ENCODE results near the gene RANBP9.

Gene RANBP9

GRCh38 chr6:13641315-13641714, 70.3 kb downstream of the RANBP9 start:
- H3K9ac ChIP-seq (ENCODE audit: low read length): no peak overlapping the region
- H2BK120ac ChIP-seq (ENCODE audit: low read depth, low read length): no peak overlapping the region
- H2BK15ac ChIP-seq (replicated peaks; ENCODE audit: low read depth): no peak overlapping the region
- no peaks in the 10 kb centered on the region for H3K4me1 ChIP-seq (ENCODE audit: control insufficient read depth, low read depth, low read length)
- H3K27ac ChIP-seq (ENCODE audit: low read depth, low read length): no peak overlapping the region
- H3K79me1 ChIP-seq (ENCODE audit: low read length): no peaks in the 10 kb centered on the region
- no peak overlapping the region for H3K4me2 ChIP-seq (ENCODE audit: low read length)
- H2BK5ac ChIP-seq (ENCODE audit: low read length): no peak overlapping the region
- H3K27me3 ChIP-seq (ENCODE audit: insufficient read depth, low read length, poor library complexity): no peaks in the 10 kb centered on the region
- DNase-seq: no peak
- H3K18ac ChIP-seq (ENCODE audit: low read length): no peak overlapping the region
- no peak overlapping the region for H3K4ac ChIP-seq (ENCODE audit: low read depth, low read length)
- H3K23ac ChIP-seq (ENCODE audit: low read length): no peak overlapping the region
- H3K79me2 ChIP-seq (ENCODE audit: control insufficient read depth, insufficient read depth, low read length): no peaks in the 10 kb centered on the region
- no peaks in the 10 kb centered on the region for H3K36me3 ChIP-seq (ENCODE audit: control insufficient read depth, insufficient read depth, low read length)
- H3K4me3 ChIP-seq (ENCODE audit: low read length): no peak overlapping the region
- H4K5ac ChIP-seq (ENCODE audit: low read length): no peak overlapping the region
- no peak overlapping the region for H2AK5ac ChIP-seq (ENCODE audit: low read length)
- no peak overlapping the region for H3K56ac ChIP-seq (ENCODE audit: low read length)
- H4K8ac ChIP-seq (ENCODE audit: low read depth, low read length): no peak overlapping the region
- WGBS (ENCODE audit: extremely low coverage, insufficient coverage, low lambda C conversion rate): no CpG with 5 or more reads among the region's 5 CpGs

GRCh38 chr6:13638626-13639025, 73.0 kb downstream of the RANBP9 start:
- H3K23ac ChIP-seq (ENCODE audit: low read length): no peak overlapping the region
- no peak overlapping the region for H4K5ac ChIP-seq (ENCODE audit: low read length)
- no peak overlapping the region for H3K4ac ChIP-seq (ENCODE audit: low read depth, low read length)
- no peaks in the 10 kb centered on the region for H3K27me3 ChIP-seq (ENCODE audit: insufficient read depth, low read length, poor library complexity)
- H3K79me1 ChIP-seq (ENCODE audit: low read length): no peaks in the 10 kb centered on the region
- H4K8ac ChIP-seq (ENCODE audit: low read depth, low read length): no peak overlapping the region
- no peak overlapping the region for H2AK5ac ChIP-seq (ENCODE audit: low read length)
- H3K4me1 ChIP-seq (ENCODE audit: control insufficient read depth, low read depth, low read length): no peaks in the 10 kb centered on the region
- no peak overlapping the region for H2BK15ac ChIP-seq (replicated peaks; ENCODE audit: low read depth)
- no peak overlapping the region for H2BK120ac ChIP-seq (ENCODE audit: low read depth, low read length)
- no peaks in the 10 kb centered on the region for H3K79me2 ChIP-seq (ENCODE audit: control insufficient read depth, insufficient read depth, low read length)
- H3K4me2 ChIP-seq (ENCODE audit: low read length): no peak overlapping the region
- H3K4me3 ChIP-seq (ENCODE audit: low read length): no peak overlapping the region
- H3K27ac ChIP-seq (ENCODE audit: low read depth, low read length): no peak overlapping the region
- H2BK5ac ChIP-seq (ENCODE audit: low read length): no peak overlapping the region
- no CpG with 5 or more reads among the region's 4 CpGs for whole genome bisulfite sequencing (ENCODE audit: extremely low coverage, insufficient coverage, low lambda C conversion rate)
- no peak overlapping the region for H3K18ac ChIP-seq (ENCODE audit: low read length)
- H3K56ac ChIP-seq (ENCODE audit: low read length): no peak overlapping the region
- H3K9ac ChIP-seq (ENCODE audit: low read length): no peak overlapping the region
- no peaks in the 10 kb centered on the region for H3K36me3 ChIP-seq (ENCODE audit: control insufficient read depth, insufficient read depth, low read length)
- no peak for DNase-seq

- Histone ChIP-seq H3K56ac (ENCODE audit: low read length) (no peak overlapping the region), H4K5ac (ENCODE audit: low read length) (no peak overlapping the region), H4K8ac (ENCODE audit: low read depth, low read length) (no peak overlapping the region), H3K4me3 (ENCODE audit: low read length) (no peak overlapping the region), H2BK120ac (ENCODE audit: low read depth, low read length) (no peak overlapping the region), H3K79me1 (ENCODE audit: low read length) (no peaks in the 10 kb centered on the region), H3K4me2 (ENCODE audit: low read length) (no peak overlapping the region), H3K27me3 (ENCODE audit: insufficient read depth, low read length, poor library complexity) (no peaks in the 10 kb centered on the region), H2BK15ac (replicated peaks; ENCODE audit: low read depth) (no peak overlapping the region), H3K36me3 (ENCODE audit: control insufficient read depth, insufficient read depth, low read length) (no peaks in the 10 kb centered on the region), H3K9ac (ENCODE audit: low read length) (no peak overlapping the region), H3K23ac (ENCODE audit: low read length) (no peak overlapping the region), H2BK5ac (ENCODE audit: low read length) (no peak overlapping the region), H3K4ac (ENCODE audit: low read depth, low read length) (no peak overlapping the region), H3K4me1 (ENCODE audit: control insufficient read depth, low read depth, low read length) (no peaks in the 10 kb centered on the region), H3K27ac (ENCODE audit: low read depth, low read length) (no peak overlapping the region), H3K79me2 (ENCODE audit: control insufficient read depth, insufficient read depth, low read length) (no peaks in the 10 kb centered on the region), H3K18ac (ENCODE audit: low read length) (no peak overlapping the region), H2AK5ac (ENCODE audit: low read length) (no peak overlapping the region)
- DNase-seq: no peak
- WGBS (ENCODE audit: extremely low coverage, insufficient coverage, low lambda C conversion rate): no CpG with 5 or more reads among the region's 1 CpG
These were observed 73.6 kb downstream of the RANBP9 start for GRCh38 chr6:13638014-13638413.

GRCh38 chr6:13635948-13636658, 75.5 kb downstream of the RANBP9 start:
- no CpG with 5 or more reads among the region's 4 CpGs for WGBS (ENCODE audit: extremely low coverage, insufficient coverage, low lambda C conversion rate)
- peak; percentile 42 for DNase-seq
- no peaks in the 10 kb centered on the region for H3K36me3 ChIP-seq (ENCODE audit: control insufficient read depth, insufficient read depth, low read length)

GRCh38 chr6:13633343-13633742, 78.3 kb downstream of the RANBP9 start:
- H4K5ac ChIP-seq (ENCODE audit: low read length): no peak overlapping the region
- H3K18ac ChIP-seq (ENCODE audit: low read length): no peak overlapping the region
- no peak overlapping the region for H4K8ac ChIP-seq (ENCODE audit: low read depth, low read length)
- no peak overlapping the region for H3K4me3 ChIP-seq (ENCODE audit: low read length)
- no peak overlapping the region for H2BK15ac ChIP-seq (replicated peaks; ENCODE audit: low read depth)
- no peak for DNase-seq
- WGBS (ENCODE audit: extremely low coverage, insufficient coverage, low lambda C conversion rate): no CpG with 5 or more reads among the region's 2 CpGs
- H3K79me1 ChIP-seq (ENCODE audit: low read length): no peaks in the 10 kb centered on the region
- no peak overlapping the region for H3K23ac ChIP-seq (ENCODE audit: low read length)
- no peaks in the 10 kb centered on the region for H3K79me2 ChIP-seq (ENCODE audit: control insufficient read depth, insufficient read depth, low read length)
- no peaks in the 10 kb centered on the region for H3K27me3 ChIP-seq (ENCODE audit: insufficient read depth, low read length, poor library complexity)
- no peak overlapping the region for H3K27ac ChIP-seq (ENCODE audit: low read depth, low read length)
- H3K36me3 ChIP-seq (ENCODE audit: control insufficient read depth, insufficient read depth, low read length): no peaks in the 10 kb centered on the region
- H3K4me1 ChIP-seq (ENCODE audit: control insufficient read depth, low read depth, low read length): no peaks in the 10 kb centered on the region
- H2BK120ac ChIP-seq (ENCODE audit: low read depth, low read length): no peak overlapping the region
- H3K56ac ChIP-seq (ENCODE audit: low read length): no peak overlapping the region
- no peak overlapping the region for H2BK5ac ChIP-seq (ENCODE audit: low read length)
- no peak overlapping the region for H3K9ac ChIP-seq (ENCODE audit: low read length)
- H2AK5ac ChIP-seq (ENCODE audit: low read length): no peak overlapping the region
- H3K4ac ChIP-seq (ENCODE audit: low read depth, low read length): no peak overlapping the region
- H3K4me2 ChIP-seq (ENCODE audit: low read length): no peak overlapping the region

More at GRCh38 chr6:13635948-13636658, 75.5 kb downstream of the RANBP9 start:
- H4K5ac ChIP-seq (ENCODE audit: low read length): no peak overlapping the region
- no peak overlapping the region for H3K4ac ChIP-seq (ENCODE audit: low read depth, low read length)
- no peaks in the 10 kb centered on the region for H3K79me2 ChIP-seq (ENCODE audit: control insufficient read depth, insufficient read depth, low read length)
- H4K8ac ChIP-seq (ENCODE audit: low read depth, low read length): no peak overlapping the region
- H3K23ac ChIP-seq (ENCODE audit: low read length): no peak overlapping the region
- H3K27me3 ChIP-seq (ENCODE audit: insufficient read depth, low read length, poor library complexity): no peaks in the 10 kb centered on the region
- H3K9ac ChIP-seq (ENCODE audit: low read length): no peak overlapping the region
- H3K27ac ChIP-seq (ENCODE audit: low read depth, low read length): no peak overlapping the region
- no peaks in the 10 kb centered on the region for H3K4me1 ChIP-seq (ENCODE audit: control insufficient read depth, low read depth, low read length)
- H2BK15ac ChIP-seq (replicated peaks; ENCODE audit: low read depth): no peak overlapping the region
- H3K56ac ChIP-seq (ENCODE audit: low read length): no peak overlapping the region
- no peak overlapping the region for H2BK120ac ChIP-seq (ENCODE audit: low read depth, low read length)
- H2AK5ac ChIP-seq (ENCODE audit: low read length): no peak overlapping the region
- no peak overlapping the region for H3K18ac ChIP-seq (ENCODE audit: low read length)
- no peak overlapping the region for H3K4me3 ChIP-seq (ENCODE audit: low read length)
- no peaks in the 10 kb centered on the region for H3K79me1 ChIP-seq (ENCODE audit: low read length)
- no peak overlapping the region for H3K4me2 ChIP-seq (ENCODE audit: low read length)
- H2BK5ac ChIP-seq (ENCODE audit: low read length): no peak overlapping the region

DNA sequence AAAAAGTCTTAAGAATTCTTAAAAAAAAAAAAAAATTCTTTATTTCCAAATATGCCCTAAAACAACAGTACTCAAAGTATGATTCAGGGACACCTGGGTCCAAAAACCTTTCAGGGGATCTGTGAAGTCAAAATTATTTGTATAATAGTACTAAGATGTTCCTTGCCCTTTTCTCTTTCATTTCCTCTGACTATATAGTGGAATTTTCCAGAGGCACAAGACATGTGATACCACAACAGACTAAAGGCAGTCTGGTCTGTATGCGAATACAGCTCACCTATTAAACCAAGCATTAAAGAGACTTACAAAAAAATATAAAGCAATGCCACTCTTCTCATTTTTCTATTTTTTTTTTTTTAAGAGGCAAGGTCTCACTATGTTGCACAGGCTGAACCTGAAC, 81.1 kb downstream of the RANBP9 start:
- Histone ChIP-seq H2BK120ac (ENCODE audit: low read depth, low read length) (no peak overlapping the region), H3K4me2 (ENCODE audit: low read length) (no peak overlapping the region), H2BK15ac (replicated peaks; ENCODE audit: low read depth) (no peak overlapping the region), H3K79me1 (ENCODE audit: low read length) (no peaks in the 10 kb centered on the region), H3K56ac (ENCODE audit: low read length) (no peak overlapping the region), H2AK5ac (ENCODE audit: low read length) (no peak overlapping the region), H3K23ac (ENCODE audit: low read length) (no peak overlapping the region), H3K18ac (ENCODE audit: low read length) (no peak overlapping the region), H3K36me3 (ENCODE audit: control insufficient read depth, insufficient read depth, low read length) (no peaks in the 10 kb centered on the region), H3K4ac (ENCODE audit: low read depth, low read length) (no peak overlapping the region), H3K27ac (ENCODE audit: low read depth, low read length) (no peak overlapping the region), H4K5ac (ENCODE audit: low read length) (no peak overlapping the region), H3K27me3 (ENCODE audit: insufficient read depth, low read length, poor library complexity) (no peaks in the 10 kb centered on the region), H3K4me3 (ENCODE audit: low read length) (no peak overlapping the region), H3K9ac (ENCODE audit: low read length) (no peak overlapping the region), H3K79me2 (ENCODE audit: control insufficient read depth, insufficient read depth, low read length) (no peaks in the 10 kb centered on the region), H4K8ac (ENCODE audit: low read depth, low read length) (no peak overlapping the region), H3K4me1 (ENCODE audit: control insufficient read depth, low read depth, low read length) (no peaks in the 10 kb centered on the region), H2BK5ac (ENCODE audit: low read length) (no peak overlapping the region)
- WGBS (ENCODE audit: extremely low coverage, insufficient coverage, low lambda C conversion rate): no CpG with 5 or more reads among the region's 1 CpG
- DNase-seq: no peak

Measured in mesendoderm (in vitro differentiated cells).